ENCODE results near the gene DYDC2. TPM values are rescaled to one million over a fixed set of nuclear protein-coding genes. Genes with fewer than 3 reads are reported as not detected.
"Not testable (repeated sequence)": the region's sequence is repeated elsewhere in the genome, so short reads cannot be mapped to it uniquely, and the experiment has no call there.

The DYDC2 gene
- polyA plus RNA-seq (ENCODE audit: insufficient read length in 12 of 12): under 1 TPM in 3 of 12 donors, not detected in 9; 0.09 to 0.22 (median 0.13) TPM
- long read RNA-seq, donor 1: 0 reads
- long read RNA-seq, donor 2: 0 reads
- long read RNA-seq, donor 3: 0 reads
- long read RNA-seq, donor 4: 0 reads
- long read RNA-seq, donor 5: 0 reads
- long read RNA-seq, donor 6: 0 reads
- long read RNA-seq, donor 7: 0 reads
- long read RNA-seq, donor 8: 0 reads
- long read RNA-seq, donor 9: 0 reads
- long read RNA-seq, donor 10: 0 reads
- long read RNA-seq, donor 11: 0 reads

- DNase-seq: peak; percentile 37
These were observed at the start of gene DYDC2, which contains the start of gene DYDC1 for GRCh38 chr10:80356563-80356988. Gene DYDC2, plus strand, starts transcription at chr10:80356781. Its CDS starts 5,663 bp downstream, at chr10:80362444. Gene DYDC1, minus strand, starts transcription at chr10:80356755. Its CDS starts 4,154 bp downstream, at chr10:80352601.

GRCh38 chr10:80313523-80313922 lies 43.1 kb upstream of the DYDC2 start:
- DNase-seq: no peak

- DNase-seq: no peak
These were observed 41.2 kb upstream of the DYDC2 start for GRCh38 chr10:80315391-80315790.

- DNase-seq: no peak
These were observed 37.8 kb upstream of the DYDC2 start for GRCh38 chr10:80318742-80319141.

GRCh38 chr10:80319318-80319717 lies 37.3 kb upstream of the DYDC2 start:
- DNase-seq: no peak

- no peak for DNase-seq
These were observed 36.8 kb upstream of the DYDC2 start for GRCh38 chr10:80319725-80320290.

- no peak for DNase-seq
These were observed 36.2 kb upstream of the DYDC2 start for GRCh38 chr10:80320377-80320776.

GRCh38 chr10:80321183-80321582 lies 35.4 kb upstream of the DYDC2 start:
- DNase-seq: no peak

- DNase-seq: no peak
These were observed 34.4 kb upstream of the DYDC2 start for GRCh38 chr10:80322158-80322557.

- DNase-seq: no peak
These were observed 33.9 kb upstream of the DYDC2 start for GRCh38 chr10:80322711-80323110.

- no peak for DNase-seq
These were observed 33.3 kb upstream of the DYDC2 start for GRCh38 chr10:80323311-80323710.

GRCh38 chr10:80324086-80324485 lies 32.5 kb upstream of the DYDC2 start:
- no peak for DNase-seq

- DNase-seq: no peak
These were observed 31.7 kb upstream of the DYDC2 start for GRCh38 chr10:80324891-80325364.

GRCh38 chr10:80333983-80334382 lies 22.6 kb upstream of the DYDC2 start:
- no peak for DNase-seq

GRCh38 chr10:80344276-80344675 lies 12.3 kb upstream of the DYDC2 start:
- no peak for DNase-seq

GRCh38 chr10:80344912-80345311 lies 11.7 kb upstream of the DYDC2 start:
- DNase-seq: no peak

- DNase-seq: no peak
These were observed 6.3 kb upstream of the DYDC2 start for GRCh38 chr10:80350251-80350650.

- DNase-seq: no peak
These were observed 5.4 kb upstream of the DYDC2 start for GRCh38 chr10:80351220-80351619.

- DNase-seq: no peak
These were observed 639 bp downstream of the DYDC2 start for GRCh38 chr10:80356989-80357850.

GRCh38 chr10:80357851-80358125 lies 1.2 kb downstream of the DYDC2 start:
- DNase-seq: no peak

GRCh38 chr10:80358925-80359324 lies 2.3 kb downstream of the DYDC2 start:
- not testable (repeated sequence) for DNase-seq

- no peak for DNase-seq
These were observed 3.1 kb downstream of the DYDC2 start for GRCh38 chr10:80359644-80360043.

GRCh38 chr10:80365510-80365909 lies 8.9 kb downstream of the DYDC2 start:
- no peak for DNase-seq

Data from muscle of arm (tissue), 14 donors.